GM12865 (cell line): ENCODE data around the gene PRKCA.
A peak's percentile ranks its signal among the peaks of the same experiment; 100 is the strongest.

Experiments used
- DNase-seq: peaks from one replicate; pipeline ENCODE4 v3.0.0; 2010; ENCODE audit warnings: low read depth
- H3K4me3 ChIP-seq: 2 replicates; pipeline ENCODE4 v1.5.1; 2011; ENCODE audit warnings: mild to moderate bottlenecking, low read depth, low read length, control low read depth
- TF ChIP-seq, protein P1 (sequence below): IDR thresholded peaks from 2 replicates; pipeline ENCODE4 v1.5.1; 2011; ENCODE audit warnings: low read length, control low read depth, low read depth, inconsistent platforms; ENCODE audit not compliant: insufficient read depth; ENCODE audit errors: missing control alignments

PRKCA gene

GRCh38 chr17:66649818-66650543 is 347.6 kb downstream of the PRKCA start:
- H3K4me3 ChIP-seq: no peak overlapping the region
- TF ChIP-seq, protein P1, sequence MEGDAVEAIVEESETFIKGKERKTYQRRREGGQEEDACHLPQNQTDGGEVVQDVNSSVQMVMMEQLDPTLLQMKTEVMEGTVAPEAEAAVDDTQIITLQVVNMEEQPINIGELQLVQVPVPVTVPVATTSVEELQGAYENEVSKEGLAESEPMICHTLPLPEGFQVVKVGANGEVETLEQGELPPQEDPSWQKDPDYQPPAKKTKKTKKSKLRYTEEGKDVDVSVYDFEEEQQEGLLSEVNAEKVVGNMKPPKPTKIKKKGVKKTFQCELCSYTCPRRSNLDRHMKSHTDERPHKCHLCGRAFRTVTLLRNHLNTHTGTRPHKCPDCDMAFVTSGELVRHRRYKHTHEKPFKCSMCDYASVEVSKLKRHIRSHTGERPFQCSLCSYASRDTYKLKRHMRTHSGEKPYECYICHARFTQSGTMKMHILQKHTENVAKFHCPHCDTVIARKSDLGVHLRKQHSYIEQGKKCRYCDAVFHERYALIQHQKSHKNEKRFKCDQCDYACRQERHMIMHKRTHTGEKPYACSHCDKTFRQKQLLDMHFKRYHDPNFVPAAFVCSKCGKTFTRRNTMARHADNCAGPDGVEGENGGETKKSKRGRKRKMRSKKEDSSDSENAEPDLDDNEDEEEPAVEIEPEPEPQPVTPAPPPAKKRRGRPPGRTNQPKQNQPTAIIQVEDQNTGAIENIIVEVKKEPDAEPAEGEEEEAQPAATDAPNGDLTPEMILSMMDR: no peak
- no peak for DNase-seq

DNA sequence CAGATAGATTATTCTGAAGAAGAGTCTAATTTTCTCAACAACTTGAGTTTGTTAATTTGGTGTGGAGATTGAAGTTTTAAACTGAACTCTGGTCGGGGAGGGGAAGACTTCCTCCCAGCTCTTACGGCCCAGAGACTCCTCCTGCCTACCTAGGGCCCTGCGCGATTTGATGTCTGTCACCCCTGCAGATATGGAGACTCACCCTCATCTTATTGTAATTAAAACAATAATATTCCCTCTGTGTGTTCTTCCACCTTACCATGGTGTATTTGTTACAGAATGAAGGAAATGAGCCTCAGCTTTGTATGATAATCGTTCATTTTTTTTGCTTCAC is 348.1 kb downstream of the PRKCA start:
- no peak for DNase-seq
- H3K4me3 ChIP-seq: no peak overlapping the region
- TF ChIP-seq, protein P1: no peak

- DNase-seq: peak; percentile 41
These were observed 350.6 kb downstream of the PRKCA start for GRCh38 chr17:66652840-66653507.

GRCh38 chr17:66654106-66654740 is 351.8 kb downstream of the PRKCA start:
- no peak overlapping the region for H3K4me3 ChIP-seq
- TF ChIP-seq, protein P1: no peak
- no peak for DNase-seq

More at GRCh38 chr17:66652840-66653507, 350.6 kb downstream of the PRKCA start:
- no peak overlapping the region for H3K4me3 ChIP-seq
- TF ChIP-seq, protein P1: no peak

- TF ChIP-seq, protein P1: no peak
- H3K4me3 ChIP-seq: no peak overlapping the region
- DNase-seq: no peak
These were observed 352.4 kb downstream of the PRKCA start for GRCh38 chr17:66654764-66655163.

DNA sequence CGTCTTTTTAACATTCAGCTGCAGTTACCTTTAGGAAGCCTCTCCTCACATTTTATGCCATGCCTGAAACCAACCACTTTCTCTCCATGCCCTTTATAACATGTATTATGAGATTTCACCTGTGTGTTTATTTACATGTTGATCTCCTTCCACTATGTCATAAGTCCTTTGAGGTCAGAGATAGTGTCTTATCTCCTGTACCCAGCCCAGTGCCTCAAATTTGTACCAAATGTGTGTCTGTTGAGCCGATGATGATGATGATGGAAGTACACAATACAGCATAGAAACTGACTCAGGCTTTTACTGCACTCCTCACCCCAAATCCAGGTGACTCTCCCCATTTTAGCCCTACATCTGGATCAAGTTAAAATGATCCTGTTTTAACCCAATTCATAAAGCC is 353.0 kb downstream of the PRKCA start:
- no peak overlapping the region for H3K4me3 ChIP-seq
- TF ChIP-seq, protein P1: no peak
- DNase-seq: no peak
